A549 treated with AZD9567 at 1 μM for 4 hours (cell line): Measurements from ENCODE around the gene TFF1. TPM values are rescaled to one million over a fixed set of nuclear protein-coding genes. Genes with fewer than 3 reads are reported as not detected.

Experiments
- total RNA-seq: library from RNA; stranded (reverse); fragments of 200-300 nt; extraction: Qiagen RNA extraction; gene quantifications from 5 replicates; pipeline ENCODE4 v1.2.3, GENCODE V29; 2022; ENCODE audit not compliant: insufficient read depth

The TFF1 gene
- 21.0 to 26.7 TPM (median 25.5 TPM) in 5 replicates for total RNA-seq

GRCh38 chr21:42366292-42367010 lies at the start of gene TFF1:
TSS of gene TFF1 (minus strand) at chr21:42366535. CDS start at chr21:42366495, 40 bp downstream.

GRCh38 chr21:42403611-42404231 lies 37.4 kb upstream of the TFF1 start, which contains the start of gene UBASH3A:
TSS of gene UBASH3A (plus strand) at chr21:42403902. CDS start at chr21:42403946, 44 bp downstream.

GRCh38 chr21:42395905-42396651 lies 29.7 kb upstream of the TFF1 start, which contains the start of gene TMPRSS3:
TSS of gene TMPRSS3 (minus strand) at chr21:42396052. CDS start at chr21:42395417, 635 bp downstream.

GRCh38 chr21:42350927-42351426 lies 15.4 kb downstream of the TFF1 start, which contains the start of gene TFF2:
TSS of gene TFF2 (minus strand) at chr21:42350994. CDS start at chr21:42350957, 37 bp downstream.

GRCh38 chr21:42315296-42315891 lies 50.9 kb downstream of the TFF1 start, which contains the start of gene TFF3:
TSS of gene TFF3 (minus strand) at chr21:42315409. CDS start at chr21:42315374, 35 bp downstream.

Other genes with a start within 250 kb of the TFF1 start
- 2.3 to 3.3 TPM (median 2.7 TPM) in 5 replicates for gene ABCG1, start 147.4 kb downstream of the TFF1 start, total RNA-seq
- gene TFF3, start 51.1 kb downstream of the TFF1 start, total RNA-seq = not detected in 5 replicates
- gene TFF2, start 15.5 kb downstream of the TFF1 start, total RNA-seq = not detected in 5 replicates
- 0.11 to 0.41 TPM (median 0.18 TPM) in 4 of 5 replicates, not detected in the other for gene TMPRSS3, start 29.5 kb upstream of the TFF1 start, total RNA-seq
- gene UBASH3A, start 37.4 kb upstream of the TFF1 start, total RNA-seq = 0.14 to 0.19 TPM (median 0.16 TPM) in 4 of 5 replicates, not detected in the other
- 0.39 to 0.88 TPM (median 0.60 TPM) in 4 of 5 replicates, not detected in the other for gene RSPH1, start 129.7 kb upstream of the TFF1 start, total RNA-seq
- gene SLC37A1, start 147.3 kb upstream of the TFF1 start, total RNA-seq = 1.3 to 3.3 TPM (median 2.9 TPM) in 5 replicates